ENCODE measurements around the gene TSPAN9. TPM values are rescaled to one million over a fixed set of nuclear protein-coding genes. Genes with fewer than 3 reads are reported as not detected.
A peak's percentile ranks its signal among the peaks of the same experiment; 100 is the strongest.

Gene TSPAN9
- total and polyA plus RNA-seq, 9 donors: 24.9 to 72.3 (median 55.7) TPM

DNA sequence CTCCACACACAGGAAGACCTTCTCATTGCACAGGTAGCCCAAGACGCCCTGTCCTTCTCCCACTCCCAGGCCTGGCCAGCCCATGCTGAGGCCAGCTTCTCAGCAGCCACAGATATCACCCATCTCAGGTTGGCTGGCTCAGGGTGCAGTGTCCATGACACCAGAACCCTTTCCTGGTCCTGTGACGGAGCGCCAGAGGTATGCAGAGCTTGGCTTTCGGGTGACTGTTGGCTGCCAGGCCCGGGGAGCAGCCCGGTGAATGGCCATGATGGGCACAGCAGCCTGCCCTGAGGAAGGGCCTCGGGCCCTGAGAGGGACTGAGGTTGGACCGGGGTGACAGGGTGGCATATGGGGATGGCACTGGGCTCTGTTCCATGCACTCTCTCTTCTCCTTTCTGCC, 173.4 kb downstream of the TSPAN9 start:
- no peak for DNase-seq
- WGBS, 3 donors: 92 to 98% (median 95%) methylated on average over 8 of the region's 8 CpGs
- no peaks in the 10 kb centered on the region for H3K27me3 ChIP-seq
- intact Hi-C loops (cut with DNase I): no loop called here
- H3K27ac ChIP-seq: no peak overlapping the region
- peaks cover 20% of the 10 kb centered on the region for H3K4me1 ChIP-seq (ENCODE audit: insufficient read depth)
- H3K36me3 ChIP-seq: no peaks in the 10 kb centered on the region
- no peaks in the 10 kb centered on the region for H3K9me3 ChIP-seq
- TF ChIP-seq EP300 (IDR thresholded peaks at IDR 0.05) (no peak), POLR2A (IDR thresholded peaks at IDR 0.05) (no peak)
- TF ChIP-seq, protein P1, sequence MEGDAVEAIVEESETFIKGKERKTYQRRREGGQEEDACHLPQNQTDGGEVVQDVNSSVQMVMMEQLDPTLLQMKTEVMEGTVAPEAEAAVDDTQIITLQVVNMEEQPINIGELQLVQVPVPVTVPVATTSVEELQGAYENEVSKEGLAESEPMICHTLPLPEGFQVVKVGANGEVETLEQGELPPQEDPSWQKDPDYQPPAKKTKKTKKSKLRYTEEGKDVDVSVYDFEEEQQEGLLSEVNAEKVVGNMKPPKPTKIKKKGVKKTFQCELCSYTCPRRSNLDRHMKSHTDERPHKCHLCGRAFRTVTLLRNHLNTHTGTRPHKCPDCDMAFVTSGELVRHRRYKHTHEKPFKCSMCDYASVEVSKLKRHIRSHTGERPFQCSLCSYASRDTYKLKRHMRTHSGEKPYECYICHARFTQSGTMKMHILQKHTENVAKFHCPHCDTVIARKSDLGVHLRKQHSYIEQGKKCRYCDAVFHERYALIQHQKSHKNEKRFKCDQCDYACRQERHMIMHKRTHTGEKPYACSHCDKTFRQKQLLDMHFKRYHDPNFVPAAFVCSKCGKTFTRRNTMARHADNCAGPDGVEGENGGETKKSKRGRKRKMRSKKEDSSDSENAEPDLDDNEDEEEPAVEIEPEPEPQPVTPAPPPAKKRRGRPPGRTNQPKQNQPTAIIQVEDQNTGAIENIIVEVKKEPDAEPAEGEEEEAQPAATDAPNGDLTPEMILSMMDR (IDR thresholded peaks at IDR 0.05): no peak
- no peak overlapping the region for H3K4me3 ChIP-seq

DNA sequence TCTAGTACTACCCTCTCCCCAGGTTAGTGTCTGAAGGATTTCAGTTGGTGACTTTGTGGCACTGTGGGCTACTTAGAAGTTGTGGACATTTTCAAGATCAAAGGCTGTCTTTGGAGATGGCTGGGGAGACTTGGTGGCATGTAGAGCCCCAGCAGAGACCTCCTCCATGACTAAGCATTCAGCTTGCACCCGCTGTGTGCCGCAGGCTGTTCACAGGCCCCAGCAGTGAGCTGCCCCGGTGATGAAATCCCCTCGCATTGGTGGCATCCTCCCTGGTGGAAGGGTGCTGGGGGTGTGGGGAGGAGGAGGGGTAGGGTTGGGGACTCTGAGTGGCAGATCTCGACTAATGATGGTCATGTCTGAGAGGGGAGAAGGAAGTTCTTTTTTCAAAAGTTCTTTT, 173.9 kb downstream of the TSPAN9 start:
- TF ChIP-seq, protein P1 (IDR thresholded peaks at IDR 0.05): no peak
- no peak for TF ChIP-seq POLR2A (IDR thresholded peaks at IDR 0.05)
- no peak for TF ChIP-seq EP300 (IDR thresholded peaks at IDR 0.05)
- Histone ChIP-seq H3K4me3 (no peak overlapping the region), H3K9me3 (no peaks in the 10 kb centered on the region), H3K36me3 (no peaks in the 10 kb centered on the region), H3K27ac (no peak overlapping the region), H3K4me1 (ENCODE audit: insufficient read depth) (peaks cover 20% of the 10 kb centered on the region), H3K27me3 (no peaks in the 10 kb centered on the region)
- DNase-seq: no peak
- intact Hi-C loops (cut with DNase I): no loop called here
- WGBS, 3 donors: 92 to 96% (median 96%) methylated on average over 5 of the region's 5 CpGs

DNA sequence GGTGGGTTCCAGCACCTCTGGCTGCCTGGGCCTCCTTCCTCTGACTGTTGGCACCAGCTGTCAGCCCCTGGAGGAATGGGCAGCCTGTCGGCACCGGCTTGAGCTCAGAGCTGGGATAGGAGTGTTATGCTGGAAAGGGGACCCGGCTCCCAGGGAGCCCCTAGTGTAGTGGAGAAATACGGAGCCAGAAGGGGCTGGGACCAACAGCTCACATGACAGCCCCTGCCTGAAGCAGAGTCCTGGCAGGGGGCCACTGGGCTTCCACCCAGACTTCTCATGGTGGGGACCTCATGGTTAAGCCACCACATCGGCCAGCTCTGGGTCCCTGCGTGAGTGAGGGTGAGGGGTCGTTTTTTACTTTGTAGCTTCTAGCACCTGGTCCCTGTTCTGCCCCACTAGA, 174.5 kb downstream of the TSPAN9 start:
- WGBS, 3 donors: 66 to 68% (median 66%) methylated on average over 7 of the region's 7 CpGs
- no peaks in the 10 kb centered on the region for H3K27me3 ChIP-seq
- no peaks in the 10 kb centered on the region for H3K36me3 ChIP-seq
- TF ChIP-seq, protein P1 (IDR thresholded peaks at IDR 0.05): no peak
- TF ChIP-seq POLR2A (IDR thresholded peaks at IDR 0.05): no peak
- TF ChIP-seq EP300 (IDR thresholded peaks at IDR 0.05): no peak
- H3K9me3 ChIP-seq: no peaks in the 10 kb centered on the region
- H3K4me1 ChIP-seq (ENCODE audit: insufficient read depth): peaks cover 17% of the 10 kb centered on the region
- peak overlapping the region in 1 of 2 donors; percentile 39 for H3K27ac ChIP-seq
- H3K4me3 ChIP-seq: no peak overlapping the region
- DNase-seq: peak; percentile 46 to 70 (median 67)
- intact Hi-C loops (cut with DNase I): no loop called here

DNA sequence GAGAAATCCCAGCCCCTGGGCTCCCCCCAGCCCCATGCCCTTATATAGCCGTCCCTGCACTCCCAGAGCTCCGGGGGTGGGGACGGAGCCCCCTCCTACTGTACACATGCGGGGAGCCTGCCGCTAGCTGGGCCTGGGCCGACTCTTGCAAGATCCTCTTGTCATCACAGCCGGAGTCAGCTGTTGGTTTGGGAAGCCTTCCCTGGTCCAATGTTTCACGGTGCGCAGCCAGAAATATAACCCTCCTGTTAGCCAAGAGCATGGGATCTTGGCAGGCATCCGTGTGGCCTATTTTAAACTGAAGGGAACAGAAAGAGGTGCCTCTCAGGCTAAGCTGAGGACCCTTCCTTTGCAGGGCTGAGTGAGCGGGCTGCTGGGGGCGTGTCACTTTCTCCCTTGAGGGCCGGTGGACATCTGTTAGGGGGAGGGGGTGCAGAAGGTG, 175.3 kb downstream of the TSPAN9 start:
- intact Hi-C loops (cut with DNase I): no loop called here
- WGBS, 3 donors: 10 to 18% (median 11%) methylated on average over 13 of the region's 13 CpGs
- Histone ChIP-seq H3K9me3 (no peaks in the 10 kb centered on the region), H3K4me1 (ENCODE audit: insufficient read depth) (peaks cover 17% of the 10 kb centered on the region), H3K27ac (peak overlapping the region in 1 of 2 donors; percentile 39), H3K36me3 (no peaks in the 10 kb centered on the region), H3K4me3 (no peak overlapping the region), H3K27me3 (no peaks in the 10 kb centered on the region)
- TF ChIP-seq, protein P1 (IDR thresholded peaks at IDR 0.05): no peak
- TF ChIP-seq EP300 (IDR thresholded peaks at IDR 0.05): no peak
- no peak for TF ChIP-seq POLR2A (IDR thresholded peaks at IDR 0.05)
- peak; percentile 92 to 94 (median 94) for DNase-seq
